GM18861 (cell line): ENCODE measurements around the gene KDM4C.
A peak's percentile ranks its signal among the peaks of the same experiment; 100 is the strongest.
"Not testable (repeated sequence)": the region's sequence is repeated elsewhere in the genome, so short reads cannot be mapped to it uniquely, and the experiment has no call there.

Experiments
- ATAC-seq: cut with Tn5 transposase; IDR thresholded peaks from one replicate; pipeline ENCODE4 v1.9.1; 2021; ENCODE audit not compliant: unreplicated experiment

Gene KDM4C

DNA sequence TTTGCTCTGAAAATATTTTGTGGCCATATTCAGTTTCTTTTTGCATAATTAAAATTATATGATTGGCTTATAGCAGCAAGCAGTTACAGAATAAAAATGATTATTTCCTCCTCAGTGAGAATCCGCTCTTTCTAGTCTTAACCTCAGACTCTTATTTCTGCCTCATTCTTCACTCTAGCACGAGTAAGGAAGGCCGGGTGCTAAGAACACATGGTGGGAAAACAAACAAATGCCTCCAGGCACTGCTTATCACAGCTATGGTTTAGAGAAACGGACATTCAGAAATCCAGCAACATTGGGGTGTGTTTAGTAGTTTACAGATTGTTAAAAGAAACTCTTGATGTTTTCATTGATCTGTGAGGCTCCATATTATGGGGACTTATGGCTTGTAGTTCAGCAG is 168.7 kb downstream of the KDM4C start:
- no peak for ATAC-seq

DNA sequence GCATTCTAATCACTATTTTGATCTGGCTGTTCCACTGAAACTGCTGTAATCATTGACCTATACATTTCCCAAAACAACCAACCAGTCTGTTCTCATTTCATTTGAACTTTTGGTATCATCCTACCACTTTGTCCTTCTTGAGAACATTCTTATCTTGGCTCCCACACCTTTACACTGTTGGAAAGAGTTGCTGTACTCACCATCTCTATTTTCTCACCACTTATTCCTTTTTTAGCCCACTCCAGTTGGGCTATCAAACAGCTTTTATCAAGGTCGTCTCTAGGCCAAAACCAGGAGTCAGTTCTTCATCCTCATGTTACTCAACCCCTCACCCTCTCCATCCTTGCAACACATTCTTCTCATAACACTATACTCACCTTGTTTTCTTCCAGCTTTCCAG is 170.1 kb downstream of the KDM4C start:
- ATAC-seq = no peak

DNA sequence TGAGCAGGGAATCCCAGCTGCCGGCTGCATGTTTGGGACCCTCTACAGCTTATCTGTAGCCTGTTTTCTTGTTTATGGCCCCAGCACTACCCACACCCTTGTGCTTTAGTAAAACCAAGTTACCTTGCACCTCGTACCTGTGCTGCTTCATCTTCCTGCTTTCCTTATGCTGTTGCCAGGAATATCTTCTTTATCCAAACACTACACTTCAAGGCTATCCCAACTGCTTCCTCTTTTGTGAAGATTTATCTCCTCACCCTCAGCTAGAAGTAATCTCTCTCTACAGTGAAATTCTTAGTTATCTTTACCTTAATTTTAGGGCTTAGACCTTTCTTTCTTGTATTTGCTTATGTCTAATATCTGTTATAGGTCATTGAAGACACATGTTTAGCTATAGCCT is 171.1 kb downstream of the KDM4C start:
- no peak for ATAC-seq

DNA sequence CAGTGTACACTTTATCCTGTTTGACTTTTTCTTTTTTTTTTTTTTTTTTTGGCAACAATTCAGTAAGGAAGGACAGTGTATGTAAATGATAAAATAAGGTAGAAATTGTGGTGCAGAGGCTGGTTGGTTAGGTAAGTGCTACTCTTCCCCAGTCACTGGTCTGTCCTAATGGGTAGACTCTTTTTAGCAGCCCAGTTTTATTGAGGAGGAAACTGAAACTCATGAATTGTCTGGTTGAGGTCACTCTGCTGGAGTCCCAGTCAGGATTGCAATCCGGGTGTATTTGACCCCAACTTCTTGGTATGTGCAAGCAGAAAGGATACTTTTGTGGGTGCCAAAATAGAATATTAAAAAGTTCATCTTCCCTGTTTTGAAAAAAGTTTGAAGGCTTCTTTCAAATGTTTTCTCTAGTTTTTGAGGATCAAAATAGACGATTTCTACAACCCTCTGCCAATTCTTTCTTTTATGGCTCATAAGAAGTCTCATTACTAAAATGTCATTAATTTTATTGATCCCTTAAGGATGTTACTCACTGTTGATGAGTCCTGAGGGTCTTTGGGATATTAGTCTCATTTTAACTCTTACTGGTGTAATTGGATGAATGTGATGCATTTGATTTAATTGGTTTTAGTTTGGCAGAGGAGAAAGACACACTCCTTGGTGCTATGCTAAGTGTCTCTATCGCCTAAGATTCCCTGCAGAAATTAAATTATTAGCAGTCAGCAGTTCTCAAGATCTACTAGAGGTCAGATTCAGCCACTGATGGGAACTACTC is 171.9 kb downstream of the KDM4C start:
- ATAC-seq = no peak

DNA sequence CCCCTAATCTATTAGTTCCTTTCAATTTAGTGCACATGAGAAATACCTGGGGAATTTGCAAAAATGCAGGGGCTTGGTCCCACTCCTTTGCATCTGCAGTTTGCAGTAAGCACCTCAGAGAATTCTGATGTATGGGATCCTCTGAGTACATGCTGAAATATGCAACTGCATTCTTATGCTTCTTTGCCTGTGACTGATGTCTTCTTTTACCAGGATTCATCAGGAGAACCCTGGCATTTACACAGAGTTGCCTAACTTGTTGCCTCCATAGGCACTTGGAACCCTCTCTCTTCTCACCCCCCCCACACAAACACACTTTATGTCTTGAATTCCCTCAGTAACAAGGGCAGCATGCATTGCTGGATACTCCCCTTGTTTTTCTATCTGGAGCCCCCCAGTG is 173.1 kb downstream of the KDM4C start:
- no peak for ATAC-seq

DNA sequence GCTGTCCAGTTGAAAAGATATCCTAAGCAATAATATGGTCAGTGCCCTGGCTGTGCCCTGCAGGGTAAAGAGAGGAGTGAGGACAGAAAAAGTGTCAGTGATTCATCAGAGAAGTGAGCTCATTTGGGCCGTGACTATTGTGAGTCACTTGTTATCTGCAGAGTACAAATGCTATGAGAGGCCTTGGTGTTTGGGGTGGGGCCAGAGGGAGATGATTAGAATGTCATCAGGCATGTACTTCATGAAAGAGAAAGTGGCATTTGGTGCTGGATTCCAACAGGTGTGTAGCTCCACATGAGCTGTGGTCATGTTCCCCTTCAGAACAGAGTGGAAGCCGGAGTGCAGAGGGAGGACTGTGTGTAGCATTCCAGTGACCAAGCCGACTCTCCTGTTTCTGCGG is 174.1 kb downstream of the KDM4C start:
- peak; percentile 53 for ATAC-seq

DNA sequence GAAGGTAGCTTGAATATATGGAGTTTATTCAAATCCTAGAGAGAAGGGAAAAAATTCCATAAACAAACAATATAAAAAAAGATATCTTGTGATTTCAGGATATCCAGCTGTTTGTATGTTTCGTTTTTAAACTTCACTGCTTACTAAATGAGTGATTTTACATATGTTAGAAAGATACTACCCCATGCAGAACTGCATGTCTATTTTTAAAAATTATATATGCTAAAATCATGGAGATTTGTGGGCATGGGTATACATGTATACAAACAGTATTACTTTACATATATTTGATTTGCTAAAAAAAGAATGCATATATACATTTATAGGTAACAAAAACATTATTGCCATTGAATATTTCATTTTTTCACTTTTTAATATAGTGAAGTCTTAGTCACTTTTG is 178.3 kb downstream of the KDM4C start:
- ATAC-seq = no peak

DNA sequence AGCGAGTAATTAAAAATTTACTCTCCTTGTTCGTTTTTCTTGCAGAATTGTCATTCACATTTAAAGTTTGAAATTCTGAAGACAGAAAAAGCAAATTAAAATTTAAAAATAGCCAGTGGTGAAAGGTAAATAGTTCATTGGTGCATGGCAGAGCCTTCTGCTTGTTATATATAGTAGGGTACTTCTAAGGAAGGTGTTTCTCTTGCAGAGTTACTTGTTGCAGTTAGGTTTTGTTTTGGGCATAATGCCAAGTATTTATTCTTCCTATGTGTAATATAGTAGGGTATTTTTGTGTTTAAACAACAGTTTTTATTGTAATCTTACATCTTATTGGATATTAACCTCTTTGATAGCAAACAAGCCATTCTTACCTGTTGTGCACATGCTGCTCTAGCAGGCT is 179.4 kb downstream of the KDM4C start:
- no peak for ATAC-seq

DNA sequence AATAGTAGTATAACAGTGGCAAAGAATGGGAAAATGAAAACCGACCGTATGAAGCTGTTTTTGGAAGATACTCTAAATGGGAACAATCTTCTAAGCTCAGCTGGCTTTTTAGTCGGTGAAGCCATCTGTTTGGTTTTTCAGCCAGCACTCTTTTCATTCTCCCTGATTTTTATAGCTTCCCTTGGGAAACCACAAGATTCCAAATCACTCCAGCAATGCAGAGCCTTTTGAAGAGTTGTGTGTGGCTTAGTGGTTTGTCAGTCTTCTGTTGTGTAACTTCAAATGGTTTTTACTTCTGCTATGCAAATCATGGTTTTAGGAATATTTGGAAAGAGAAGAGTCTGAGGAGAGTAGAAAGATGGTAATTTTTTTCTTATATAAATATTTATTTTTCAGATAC is 180.7 kb downstream of the KDM4C start:
- ATAC-seq = no peak

DNA sequence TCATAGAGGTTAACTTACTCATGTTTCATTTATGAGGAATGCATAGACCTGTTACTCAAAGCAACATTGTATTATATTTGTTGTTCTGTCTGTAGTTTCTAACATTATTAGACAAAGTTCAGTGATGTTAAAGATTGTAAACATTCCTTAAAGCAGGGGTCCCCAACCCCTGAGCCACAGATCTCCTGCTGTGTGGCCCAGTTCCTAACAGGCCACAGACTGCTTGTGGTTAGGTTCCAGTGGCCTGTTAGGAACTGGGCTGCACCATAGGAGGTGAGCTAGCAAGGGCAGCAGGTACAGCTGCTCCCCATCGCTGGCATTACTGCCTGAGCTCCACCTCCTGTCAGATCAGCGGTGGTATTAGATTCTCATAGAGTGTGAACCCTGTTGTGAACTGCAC is 181.1 kb downstream of the KDM4C start:
- ATAC-seq = no peak

DNA sequence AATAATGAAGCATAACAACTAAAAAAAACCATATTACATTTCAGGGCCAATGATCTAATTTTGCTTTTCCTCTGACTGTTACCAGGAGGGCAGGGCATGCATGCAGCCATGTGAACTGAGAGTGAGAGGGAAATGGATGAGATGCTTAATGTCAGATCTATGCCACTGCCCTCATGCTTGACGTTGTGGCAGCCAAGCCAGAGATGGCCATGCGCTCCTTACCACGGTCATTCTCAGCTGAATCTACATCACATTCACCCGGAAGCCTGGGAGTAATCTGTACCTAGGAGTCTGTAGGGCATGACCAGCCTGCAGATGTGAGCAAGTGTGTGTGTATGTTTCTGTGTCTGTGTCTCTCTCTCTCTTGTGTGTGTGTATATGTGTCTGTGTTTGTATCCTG is 183.7 kb downstream of the KDM4C start:
- no peak for ATAC-seq

DNA sequence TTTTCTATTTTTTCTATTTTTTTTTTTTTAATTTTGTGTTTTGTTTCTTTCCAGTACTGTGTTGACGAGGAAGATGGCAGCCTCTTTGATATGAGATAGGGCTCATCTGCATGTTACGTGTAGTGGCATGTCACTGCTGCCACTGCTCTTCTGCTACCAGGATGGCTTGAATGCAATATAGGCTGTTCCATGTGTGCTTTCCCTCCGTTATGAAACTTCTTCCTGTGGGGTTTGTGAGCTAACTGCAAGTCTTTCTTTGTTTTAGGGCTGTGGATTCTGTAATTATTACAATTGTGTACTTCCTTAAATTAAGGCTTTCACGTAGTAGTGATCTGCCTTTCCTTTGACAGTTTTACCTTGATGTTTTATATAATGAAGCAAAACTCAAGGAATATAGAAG is 184.6 kb downstream of the KDM4C start:
- ATAC-seq = no peak

DNA sequence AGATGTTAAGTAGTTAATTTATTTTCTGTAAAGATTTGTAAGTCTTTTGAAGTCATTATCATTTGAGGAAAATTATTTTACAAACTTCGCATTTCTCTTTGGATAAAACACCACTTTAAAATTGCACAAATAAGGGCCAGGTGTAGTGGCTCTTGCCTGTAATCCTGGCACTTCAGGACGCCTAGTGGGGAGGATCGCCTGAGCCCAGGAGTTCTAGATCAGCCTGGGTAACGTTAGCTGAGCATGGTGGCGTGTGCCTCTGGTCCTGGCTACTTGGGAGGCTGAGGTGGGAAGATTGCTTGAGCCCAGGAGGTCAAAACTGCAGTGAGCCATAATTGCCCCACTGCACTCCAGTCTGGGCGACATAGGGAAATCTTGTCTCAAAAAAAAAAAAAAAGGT is 185.5 kb downstream of the KDM4C start:
- no peak for ATAC-seq

DNA sequence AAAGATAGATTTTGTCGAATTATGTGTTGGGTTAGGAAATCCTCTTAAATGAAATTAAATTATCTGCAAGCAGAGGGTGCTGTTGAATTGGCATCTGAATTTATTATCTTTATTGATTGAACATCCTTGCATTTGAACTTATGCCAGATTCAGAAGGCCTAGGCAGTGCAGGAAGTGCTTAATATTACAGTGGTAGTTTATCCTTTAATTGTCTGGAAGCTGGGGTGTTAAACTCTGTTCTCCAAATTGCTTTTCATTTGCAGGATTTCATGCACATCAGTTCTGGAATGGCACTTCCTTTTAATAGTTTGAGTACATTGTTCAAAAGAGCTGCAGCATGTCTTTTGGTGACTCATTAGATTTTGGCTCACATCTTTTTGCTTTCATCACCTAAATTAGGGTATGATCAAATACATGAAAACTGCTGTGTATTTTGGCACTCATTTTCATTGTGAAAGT is 186.3 kb downstream of the KDM4C start:
- ATAC-seq = no peak

DNA sequence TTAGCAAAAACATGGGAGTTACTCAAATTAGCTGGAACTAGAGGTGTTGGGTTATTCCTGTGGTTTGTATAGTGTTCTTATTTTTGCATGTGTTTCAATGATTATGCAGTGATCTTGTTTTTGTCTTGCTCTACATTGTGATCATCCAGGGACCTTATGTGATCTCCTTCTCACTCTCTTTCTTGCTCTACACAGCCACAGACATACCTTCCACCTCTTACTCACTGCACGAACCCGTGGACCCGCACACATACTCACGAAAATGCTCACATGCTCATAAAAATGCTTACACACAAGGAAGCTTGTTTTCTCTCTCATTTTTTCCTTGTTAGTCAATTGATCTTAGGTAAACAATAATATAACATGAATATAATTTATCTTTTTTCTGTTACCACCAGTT is 187.1 kb downstream of the KDM4C start:
- ATAC-seq = no peak

DNA sequence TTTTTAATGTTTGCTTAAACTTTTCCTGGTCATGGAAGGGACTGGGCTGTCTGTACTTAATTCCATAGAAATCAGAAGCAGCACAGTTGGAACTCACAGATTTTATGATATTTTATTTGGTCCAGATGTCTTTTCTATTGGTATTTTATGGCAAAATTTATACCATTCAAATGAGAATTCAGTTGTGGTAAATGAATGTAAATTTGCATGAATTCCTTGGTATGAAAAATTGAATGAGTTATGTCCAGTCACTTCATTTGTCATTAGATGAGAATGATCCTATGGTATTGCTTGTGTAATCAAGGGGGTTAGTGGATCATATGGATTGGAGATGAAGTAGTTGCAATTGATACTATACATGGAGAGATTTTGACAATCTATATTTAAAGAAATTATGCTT is 188.0 kb downstream of the KDM4C start:
- no peak for ATAC-seq

DNA sequence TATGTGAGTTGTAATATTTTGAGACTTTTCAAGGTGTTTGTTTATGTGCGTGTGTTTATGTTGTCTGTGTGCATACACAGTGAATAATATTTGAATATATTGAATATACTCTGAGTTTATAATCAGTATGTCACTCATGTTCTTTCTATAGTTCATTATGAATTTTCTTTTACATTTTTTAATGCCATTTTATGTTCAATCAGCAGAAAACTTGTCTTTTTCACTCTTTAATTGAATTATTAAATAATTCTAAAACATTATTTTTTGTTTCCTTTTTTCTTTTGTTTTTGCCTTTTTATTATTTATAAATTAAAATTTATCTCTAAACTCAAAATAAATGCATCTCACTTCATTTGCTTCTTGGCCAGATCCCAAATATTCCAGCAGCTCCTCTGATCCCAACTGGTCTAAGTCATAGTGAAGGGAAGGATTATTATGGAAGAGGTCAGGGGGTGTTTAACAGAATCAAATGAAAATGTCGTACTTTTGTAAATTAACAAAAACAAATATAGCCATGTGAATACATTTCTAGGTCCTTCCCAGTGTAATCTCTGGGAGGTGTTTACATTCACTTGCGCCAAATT is 188.9 kb downstream of the KDM4C start:
- ATAC-seq = no peak

DNA sequence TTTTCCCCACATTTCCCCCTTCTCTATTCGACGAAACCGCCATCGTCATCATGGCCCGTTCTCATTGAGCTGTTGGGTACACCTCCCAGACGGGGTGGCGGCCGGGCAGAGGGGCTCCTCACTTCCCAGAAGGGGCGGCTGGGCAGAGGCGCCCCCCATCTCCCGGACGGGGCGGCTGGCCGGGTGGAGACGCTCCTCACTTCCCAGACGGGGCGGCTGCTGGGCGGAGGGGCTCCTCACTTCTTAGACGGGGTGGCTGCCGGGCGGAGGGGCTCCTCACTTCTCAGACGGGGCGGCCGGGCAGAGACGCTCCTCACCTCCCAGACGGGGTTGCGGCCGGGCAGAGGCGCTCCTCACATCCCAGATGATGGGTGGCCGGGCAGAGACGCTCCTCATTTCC is 191.1 kb downstream of the KDM4C start:
- not testable (repeated sequence) for ATAC-seq

DNA sequence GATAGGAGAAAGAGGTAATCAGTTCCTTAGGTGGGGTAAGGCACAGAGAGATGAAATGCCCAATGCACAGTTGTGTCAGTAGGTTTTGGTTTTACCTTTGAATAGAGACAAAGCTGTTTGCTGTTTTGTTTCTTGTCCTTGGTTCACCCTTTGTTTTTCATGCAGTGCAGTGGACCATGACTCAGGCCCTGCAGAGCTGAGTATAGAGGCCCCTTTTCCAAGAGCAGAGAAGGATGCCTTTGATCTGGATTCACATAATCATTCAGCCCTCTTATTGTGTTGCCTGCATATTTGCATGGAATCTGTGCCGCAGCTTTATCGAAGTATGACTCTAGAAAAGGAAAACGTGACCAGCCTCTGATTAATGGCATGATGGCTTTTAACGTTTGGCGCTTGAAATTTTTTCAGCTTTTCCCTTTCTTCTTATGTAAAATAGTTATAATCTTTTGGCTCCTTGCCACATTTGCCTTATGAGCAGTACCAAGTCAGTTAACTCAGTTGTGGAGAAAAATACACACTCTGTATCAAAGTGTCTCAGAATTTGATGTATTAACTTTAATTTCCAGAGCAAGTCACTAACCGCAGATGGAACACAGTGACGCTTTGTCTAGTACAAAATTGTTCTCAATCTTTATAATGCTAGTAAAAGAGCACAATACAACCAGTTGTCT is 197.6 kb downstream of the KDM4C start:
- ATAC-seq = peak; percentile 44

DNA sequence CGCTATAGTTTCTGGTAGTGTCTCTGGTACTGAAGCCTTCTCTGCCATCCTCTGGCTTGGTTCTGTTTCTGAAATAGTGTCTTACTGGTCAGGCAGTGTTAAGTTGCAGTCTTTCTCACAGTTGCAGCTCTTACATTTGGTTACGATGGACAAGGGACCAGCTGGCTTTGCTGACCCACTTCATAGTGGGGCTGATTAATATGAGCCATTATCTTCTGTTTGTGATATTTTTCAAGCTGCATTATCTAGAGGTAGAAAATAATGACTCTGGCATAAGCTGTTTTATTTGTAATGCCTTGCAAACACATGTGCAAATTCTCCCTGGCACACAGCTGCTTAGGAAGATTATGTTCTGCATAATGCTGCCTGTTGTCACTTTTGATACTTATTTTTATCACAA is 199.1 kb downstream of the KDM4C start:
- ATAC-seq = no peak

DNA sequence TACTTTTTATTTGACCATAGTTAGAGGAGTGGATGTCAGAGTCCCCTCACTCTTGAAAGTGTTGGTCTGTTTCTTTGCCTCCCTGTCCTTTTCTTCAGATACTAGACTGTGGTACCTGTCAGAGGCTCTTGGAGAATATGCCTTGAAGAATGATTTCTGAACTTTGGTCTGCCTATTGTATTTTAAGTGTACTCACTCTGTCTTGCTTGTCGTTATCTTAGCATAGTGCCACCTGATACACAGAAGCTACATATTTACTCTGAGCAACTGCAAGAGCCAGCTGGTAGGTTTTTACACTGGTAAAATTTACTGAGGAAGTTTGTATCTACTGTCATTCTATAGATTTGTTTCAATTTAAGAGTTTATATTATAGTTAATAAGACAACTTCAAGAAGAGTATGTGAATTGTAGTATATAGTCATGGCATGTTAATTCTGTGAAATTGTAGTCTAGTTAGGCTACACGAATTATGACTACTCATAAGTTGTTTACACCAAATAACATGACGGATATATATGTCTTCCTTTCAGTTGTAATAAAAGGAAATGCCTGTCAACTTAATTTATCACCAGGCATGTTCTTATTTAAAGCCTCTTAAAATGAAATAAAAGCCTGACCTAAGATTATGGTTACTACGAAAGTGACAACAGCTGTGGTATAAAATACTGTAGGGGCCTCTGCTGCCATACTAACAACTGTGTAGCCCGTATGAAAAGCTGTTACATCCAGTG is 201.7 kb downstream of the KDM4C start:
- no peak for ATAC-seq

DNA sequence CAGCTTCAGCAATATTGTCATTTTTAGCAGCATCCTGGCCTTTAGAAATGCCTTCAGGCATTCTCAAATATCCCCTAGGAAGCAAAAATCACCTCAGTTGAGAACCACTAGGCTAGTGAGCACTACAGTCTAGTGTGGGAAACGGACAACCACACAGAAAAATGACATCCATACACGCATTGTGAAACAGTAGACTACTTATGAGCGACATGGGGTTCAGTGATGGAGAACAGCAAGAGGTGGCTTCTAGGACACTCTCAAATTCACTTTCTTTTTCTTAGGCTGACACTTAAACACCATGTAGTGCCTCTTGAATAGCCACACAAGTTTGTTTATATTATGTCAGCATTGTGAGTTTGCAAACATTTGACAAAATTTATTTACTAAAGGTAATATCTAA is 203.0 kb downstream of the KDM4C start:
- ATAC-seq = peak; percentile 73
